Measurements from ENCODE around the gene MTA1.

MTA1 gene

GRCh38 chr14:105411017-105411941 is 8.3 kb upstream of the MTA1 start:
- H3K4me3 ChIP-seq (replicated peaks; ENCODE audit: insufficient read depth, low read length), result no peak overlapping the region
- no peak overlapping the region for H3K27ac ChIP-seq (replicated peaks)
- TF ChIP-seq POLR2AphosphoS5 (IDR thresholded peaks at IDR 0.05; ENCODE audit: low read depth) (no peak), REST (IDR thresholded peaks at IDR 0.05; ENCODE audit: insufficient replicate concordance, low read depth) (no peak), GABPA (IDR thresholded peaks at IDR 0.05; ENCODE audit: low read depth) (no peak), SPI1 (IDR thresholded peaks at IDR 0.05; ENCODE audit: borderline replicate concordance, low read depth) (no peak), CTCF (IDR thresholded peaks at IDR 0.05; ENCODE audit: insufficient read depth, low read length) (no peak)

GRCh38 chr14:105411985-105412770 is 7.4 kb upstream of the MTA1 start:
- DNase-seq (ENCODE audit: low read depth in 1 of 2, low spot score in 1 of 2), result no peak
- Histone ChIP-seq H3K27me3 (ENCODE audit: insufficient read depth, poor library complexity, severe bottlenecking) (peaks cover 12% of the 10 kb centered on the region), H3K27ac (replicated peaks) (no peak overlapping the region), H3K4me3 (replicated peaks; ENCODE audit: insufficient read depth, low read length) (no peak overlapping the region)
- TF ChIP-seq CTCF (IDR thresholded peaks at IDR 0.05; ENCODE audit: insufficient read depth, low read length) (no peak), SPI1 (IDR thresholded peaks at IDR 0.05; ENCODE audit: borderline replicate concordance, low read depth) (no peak), REST (IDR thresholded peaks at IDR 0.05; ENCODE audit: insufficient replicate concordance, low read depth) (no peak), GABPA (IDR thresholded peaks at IDR 0.05; ENCODE audit: low read depth) (no peak), POLR2AphosphoS5 (IDR thresholded peaks at IDR 0.05; ENCODE audit: low read depth) (no peak)

More at GRCh38 chr14:105411017-105411941, 8.3 kb upstream of the MTA1 start:
- DNase-seq (ENCODE audit: low read depth in 1 of 2, low spot score in 1 of 2), result no peak
- peaks cover 12% of the 10 kb centered on the region for H3K27me3 ChIP-seq (ENCODE audit: insufficient read depth, poor library complexity, severe bottlenecking)

GRCh38 chr14:105412771-105413543 is 6.7 kb upstream of the MTA1 start:
- no peak for TF ChIP-seq SPI1 (IDR thresholded peaks at IDR 0.05; ENCODE audit: borderline replicate concordance, low read depth)
- no peak for TF ChIP-seq GABPA (IDR thresholded peaks at IDR 0.05; ENCODE audit: low read depth)
- no peak for TF ChIP-seq CTCF (IDR thresholded peaks at IDR 0.05; ENCODE audit: insufficient read depth, low read length)
- no peak for TF ChIP-seq POLR2AphosphoS5 (IDR thresholded peaks at IDR 0.05; ENCODE audit: low read depth)
- TF ChIP-seq REST (IDR thresholded peaks at IDR 0.05; ENCODE audit: insufficient replicate concordance, low read depth), result no peak
- peaks cover 12% of the 10 kb centered on the region for H3K27me3 ChIP-seq (ENCODE audit: insufficient read depth, poor library complexity, severe bottlenecking)
- no peak for DNase-seq (ENCODE audit: low read depth in 1 of 2, low spot score in 1 of 2)
- H3K27ac ChIP-seq (replicated peaks), result no peak overlapping the region
- no peak overlapping the region for H3K4me3 ChIP-seq (replicated peaks; ENCODE audit: insufficient read depth, low read length)

All from HL-60 (cell line).